ENCODE results near the gene BTD. TPM values are rescaled to one million over a fixed set of nuclear protein-coding genes. Genes with fewer than 3 reads are reported as not detected.

BTD gene
- polyA plus RNA-seq, 1 donor (not counting 4 experiments of a cell fraction or from before 2014, with no cell fraction given): 12.0 TPM

GRCh38 chr3:15636028-15636709 is 34.6 kb downstream of the BTD start:
- H3K4me1 ChIP-seq (ENCODE audit: control insufficient read depth, extremely low read depth, insufficient read depth, low read length): peaks cover 26% of the 10 kb centered on the region

GRCh38 chr3:15637131-15637951 is 35.8 kb downstream of the BTD start:
- Histone ChIP-seq H3K4me2 (ENCODE audit: control insufficient read depth, extremely low read depth, insufficient read depth, low read depth, low read length) (no peak overlapping the region), H3K4me1 (ENCODE audit: control insufficient read depth, extremely low read depth, insufficient read depth, low read length) (peaks cover 18% of the 10 kb centered on the region), H2AFZ (ENCODE audit: control insufficient read depth, low read length) (no peak overlapping the region), H3K9me3 (ENCODE audit: control insufficient read depth, low read depth, low read length) (no peaks in the 10 kb centered on the region), H3K9ac (ENCODE audit: control insufficient read depth, extremely low read depth, insufficient read depth, low read length) (no peak overlapping the region), H3K27ac (ENCODE audit: control insufficient read depth, insufficient read depth, low read length) (no peak overlapping the region), H3K79me2 (ENCODE audit: control insufficient read depth, insufficient read depth, low read length) (no peaks in the 10 kb centered on the region), H3K27me3 (ENCODE audit: control insufficient read depth, extremely low read depth, insufficient read depth, low read length) (no peaks in the 10 kb centered on the region), H3K9me1 (ENCODE audit: control insufficient read depth, extremely low read depth, insufficient read depth, low read length) (no peaks in the 10 kb centered on the region), H3K4me3 (ENCODE audit: control insufficient read depth in 2 of 3, extremely low read depth in 1 of 3, insufficient read depth in 2 of 3, low read depth in 1 of 3, low read length in 3 of 3) (no peak overlapping the region), H3K36me3 (ENCODE audit: control insufficient read depth in 2 of 2, extremely low read depth in 1 of 2, insufficient read depth in 2 of 2, low read length in 2 of 2) (no peaks in the 10 kb centered on the region), H4K20me1 (ENCODE audit: control insufficient read depth, extremely low read depth, insufficient read depth, low read length) (no peaks in the 10 kb centered on the region)
- no peak for DNase-seq (ENCODE audit: low read depth, low spot score)
- dilution Hi-C loops (cut with MboI; ENCODE audit: extremely low pct_ligation_motif_present, low sequenced_read_pairs): no loop called here
- TF ChIP-seq CTCF (optimal IDR thresholded peaks at IDR 0.05 in 1 of 3, IDR thresholded peaks at IDR 0.05 in 1 of 3, conservative IDR thresholded peaks at IDR 0.05 in 1 of 3; ENCODE audit: extremely low read depth in 1 of 3, insufficient read depth in 2 of 3, low read length in 3 of 3): no peak
- TF ChIP-seq EZH2 (IDR thresholded peaks at IDR 0.05; ENCODE audit: low read length): no peak
- no peak for FAIRE-seq

More at GRCh38 chr3:15636028-15636709, 34.6 kb downstream of the BTD start:
- no peaks in the 10 kb centered on the region for H3K36me3 ChIP-seq (ENCODE audit: control insufficient read depth in 2 of 2, extremely low read depth in 1 of 2, insufficient read depth in 2 of 2, low read length in 2 of 2)
- no peak for FAIRE-seq
- H3K9me3 ChIP-seq (ENCODE audit: control insufficient read depth, low read depth, low read length): no peaks in the 10 kb centered on the region
- no peak overlapping the region for H2AFZ ChIP-seq (ENCODE audit: control insufficient read depth, low read length)
- no peak overlapping the region for H3K4me2 ChIP-seq (ENCODE audit: control insufficient read depth, extremely low read depth, insufficient read depth, low read depth, low read length)
- no peaks in the 10 kb centered on the region for H3K79me2 ChIP-seq (ENCODE audit: control insufficient read depth, insufficient read depth, low read length)
- no peak for TF ChIP-seq EZH2 (IDR thresholded peaks at IDR 0.05; ENCODE audit: low read length)
- TF ChIP-seq CTCF (optimal IDR thresholded peaks at IDR 0.05 in 1 of 3, IDR thresholded peaks at IDR 0.05 in 1 of 3, conservative IDR thresholded peaks at IDR 0.05 in 1 of 3; ENCODE audit: extremely low read depth in 1 of 3, insufficient read depth in 2 of 3, low read length in 3 of 3): no peak
- no peaks in the 10 kb centered on the region for H3K9me1 ChIP-seq (ENCODE audit: control insufficient read depth, extremely low read depth, insufficient read depth, low read length)
- no peaks in the 10 kb centered on the region for H3K27me3 ChIP-seq (ENCODE audit: control insufficient read depth, extremely low read depth, insufficient read depth, low read length)
- no peak overlapping the region for H3K4me3 ChIP-seq (ENCODE audit: control insufficient read depth in 2 of 3, extremely low read depth in 1 of 3, insufficient read depth in 2 of 3, low read depth in 1 of 3, low read length in 3 of 3)
- dilution Hi-C loops (cut with MboI; ENCODE audit: extremely low pct_ligation_motif_present, low sequenced_read_pairs): no loop called here
- H3K9ac ChIP-seq (ENCODE audit: control insufficient read depth, extremely low read depth, insufficient read depth, low read length): no peak overlapping the region
- peak overlapping the region; percentile 12 for H3K27ac ChIP-seq (ENCODE audit: control insufficient read depth, insufficient read depth, low read length)
- no peaks in the 10 kb centered on the region for H4K20me1 ChIP-seq (ENCODE audit: control insufficient read depth, extremely low read depth, insufficient read depth, low read length)
- DNase-seq (ENCODE audit: low read depth, low spot score): no peak
